Activated naive CD4-positive, alpha-beta T cell treated with anti-CD3 and anti-CD28 coated beads for 36 hours (primary cell): ENCODE measurements around the gene THTPA. TPM values are rescaled to one million over a fixed set of nuclear protein-coding genes. Genes with fewer than 3 reads are reported as not detected.
"Not testable (repeated sequence)": the region's sequence is repeated elsewhere in the genome, so short reads cannot be mapped to it uniquely, and the experiment has no call there.

Experiments
- CTCF ChIA-PET: fragments of 350-600 bp; sonication (Branson Sonifier 250); formaldehyde crosslinking; loops from one replicate; lab custom pipeline; 2021; ENCODE audit warnings: antibody characterized with exemption; lab: Charles Lee
- DNase-seq: peaks from one replicate; pipeline ENCODE4 v3.0.0-alpha.2; 2020
- H3K27ac Mint-ChIP-seq: one replicate; pipeline ENCODE4 v1.8.0; 2021; ENCODE audit warnings: mild to moderate bottlenecking, mixed read lengths
- H3K27me3 Mint-ChIP-seq: one replicate; pipeline ENCODE4 v1.8.0; 2021; ENCODE audit warnings: low read depth, mixed read lengths
- H3K36me3 Mint-ChIP-seq: one replicate; pipeline ENCODE4 v1.8.0; 2021; ENCODE audit warnings: low read depth, mixed read lengths
- H3K4me1 Mint-ChIP-seq: one replicate; pipeline ENCODE4 v1.8.0; 2021; ENCODE audit warnings: low read depth, mixed read lengths
- H3K4me3 Mint-ChIP-seq: one replicate; pipeline ENCODE4 v1.8.0; 2021; ENCODE audit warnings: mild to moderate bottlenecking, moderate library complexity, mixed read lengths
- H3K9me3 Mint-ChIP-seq: one replicate; pipeline ENCODE4 v1.8.0; 2021; ENCODE audit warnings: mixed read lengths
- intact Hi-C: fragments of 100-400 bp; cut with micrococcal nuclease; formaldehyde crosslinking; loops from one replicate; pipeline ENCODE4 v1.15.1; 2023
- total RNA-seq, 2 experiments: library from RNA; stranded (reverse); gene quantifications; one replicate each; pipeline ENCODE4 v1.2.3, GENCODE V29; 2021

The THTPA gene
- total RNA-seq, 2 experiments from 2014 or later: 6.2 to 6.6 TPM

GRCh38 chr14:23536906-23537305 lies 19.2 kb upstream of the THTPA start:
- H3K4me3 Mint-ChIP-seq, H3K4me1 Mint-ChIP-seq, H3K36me3 Mint-ChIP-seq, H3K9me3 Mint-ChIP-seq, DNase-seq, H3K27me3 Mint-ChIP-seq, intact Hi-C loops, H3K27ac Mint-ChIP-seq: not testable (repeated sequence)
- CTCF ChIA-PET: interaction anchor here (0.6 to 8.5 kb wide), 2 partner anchors 59 to 367 kb away, joined by 4 to 85 read pairs; no protein-coding TSS in a partner anchor

GRCh38 chr14:23537351-23538049 lies 18.6 kb upstream of the THTPA start:
- no peak overlapping the region for H3K27ac Mint-ChIP-seq
- no peak overlapping the region for H3K4me3 Mint-ChIP-seq
- H3K9me3 Mint-ChIP-seq: no peaks in the 10 kb centered on the region
- CTCF ChIA-PET: interaction anchor here (0.6 to 8.5 kb wide), 8 partner anchors 8 to 153 kb away, joined by 3 to 85 read pairs (median 6); no protein-coding TSS in a partner anchor
- DNase-seq: no peak
- no peaks in the 10 kb centered on the region for H3K4me1 Mint-ChIP-seq
- H3K27me3 Mint-ChIP-seq: no peaks in the 10 kb centered on the region
- no peaks in the 10 kb centered on the region for H3K36me3 Mint-ChIP-seq
- intact Hi-C loops: no loop called here

GRCh38 chr14:23538050-23538718 lies 17.9 kb upstream of the THTPA start:
- H3K36me3 Mint-ChIP-seq: no peaks in the 10 kb centered on the region
- no peak overlapping the region for H3K4me3 Mint-ChIP-seq
- H3K9me3 Mint-ChIP-seq: no peaks in the 10 kb centered on the region
- intact Hi-C loops: no loop called here
- no peaks in the 10 kb centered on the region for H3K27me3 Mint-ChIP-seq
- CTCF ChIA-PET: interaction anchor here (0.6 to 8.5 kb wide), 14 partner anchors 9 to 470 kb away, joined by 3 to 85 read pairs (median 4); no protein-coding TSS in a partner anchor
- no peak for DNase-seq
- H3K27ac Mint-ChIP-seq: no peak overlapping the region
- no peaks in the 10 kb centered on the region for H3K4me1 Mint-ChIP-seq

DNA sequence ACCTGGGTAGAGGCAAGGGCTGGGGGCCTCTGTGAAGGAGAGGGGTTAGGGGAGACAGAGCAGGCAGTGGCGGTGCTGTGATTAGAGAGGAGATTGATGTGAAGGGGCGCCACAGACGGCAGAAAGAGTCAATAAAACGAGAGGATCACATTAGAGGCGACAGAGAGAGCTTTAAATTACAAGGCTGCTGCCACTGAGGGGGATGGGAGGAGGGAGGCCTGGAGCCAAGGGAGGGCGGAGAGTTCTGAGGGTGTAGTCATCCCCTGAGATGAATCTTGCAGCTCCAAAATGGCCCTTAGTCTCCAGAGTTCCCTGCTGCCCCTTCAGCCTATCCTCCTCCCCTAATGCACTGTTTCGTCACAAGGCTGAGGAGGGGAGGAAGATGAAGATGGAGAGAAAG lies 17.3 kb upstream of the THTPA start:
- no peak for DNase-seq
- no peaks in the 10 kb centered on the region for H3K9me3 Mint-ChIP-seq
- intact Hi-C loops: loop anchor here (1.0 kb wide), 2 partner anchors 60 to 418 kb away; no protein-coding TSS in a partner anchor
- no peaks in the 10 kb centered on the region for H3K27me3 Mint-ChIP-seq
- H3K27ac Mint-ChIP-seq: no peak overlapping the region
- CTCF ChIA-PET: interaction anchor here (0.5 to 8.5 kb wide), 17 partner anchors 9 to 470 kb away, joined by 3 to 85 read pairs (median 3); partner anchors contain the start of gene THTPA
- no peak overlapping the region for H3K4me3 Mint-ChIP-seq
- no peaks in the 10 kb centered on the region for H3K36me3 Mint-ChIP-seq
- no peaks in the 10 kb centered on the region for H3K4me1 Mint-ChIP-seq

- intact Hi-C loops: loop anchor here (1.0 kb wide), 2 partner anchors 61 to 419 kb away; no protein-coding TSS in a partner anchor
- no peaks in the 10 kb centered on the region for H3K36me3 Mint-ChIP-seq
- no peak overlapping the region for H3K27ac Mint-ChIP-seq
These were observed 16.6 kb upstream of the THTPA start for GRCh38 chr14:23539248-23540140.

GRCh38 chr14:23540141-23540469 lies 16.0 kb upstream of the THTPA start:
- CTCF ChIA-PET: interaction anchor here (1.1 to 8.5 kb wide), 9 partner anchors 9 to 196 kb away, joined by 3 to 85 read pairs (median 6); partner anchors contain the start of gene THTPA

More at GRCh38 chr14:23539248-23540140, 16.6 kb upstream of the THTPA start:
- no peaks in the 10 kb centered on the region for H3K9me3 Mint-ChIP-seq
- no peak overlapping the region for H3K4me3 Mint-ChIP-seq
- H3K27me3 Mint-ChIP-seq: no peaks in the 10 kb centered on the region
- CTCF ChIA-PET: interaction anchor here (0.5 to 8.5 kb wide), 17 partner anchors 9 to 471 kb away, joined by 3 to 85 read pairs (median 3); partner anchors contain the start of gene THTPA
- H3K4me1 Mint-ChIP-seq: no peaks in the 10 kb centered on the region
- peak; percentile 26 for DNase-seq

GRCh38 chr14:23542261-23542660 lies 13.8 kb upstream of the THTPA start:
- no peak for DNase-seq
- no peaks in the 10 kb centered on the region for H3K4me1 Mint-ChIP-seq
- no peaks in the 10 kb centered on the region for H3K36me3 Mint-ChIP-seq
- H3K4me3 Mint-ChIP-seq: no peak overlapping the region
- no peak overlapping the region for H3K27ac Mint-ChIP-seq
- CTCF ChIA-PET: interaction anchor here (0.6 to 8.5 kb wide), 8 partner anchors 10 to 422 kb away, joined by 3 to 85 read pairs (median 4); no protein-coding TSS in a partner anchor
- H3K27me3 Mint-ChIP-seq: no peaks in the 10 kb centered on the region
- intact Hi-C loops: no loop called here
- H3K9me3 Mint-ChIP-seq: no peaks in the 10 kb centered on the region

More at GRCh38 chr14:23540141-23540469, 16.0 kb upstream of the THTPA start:
- Mint-ChIP-seq H3K4me1 (no peaks in the 10 kb centered on the region), H3K27me3 (no peaks in the 10 kb centered on the region), H3K9me3 (no peaks in the 10 kb centered on the region), H3K4me3 (no peak overlapping the region), H3K27ac (no peak overlapping the region), H3K36me3 (no peaks in the 10 kb centered on the region)
- DNase-seq: no peak
- intact Hi-C loops: no loop called here

GRCh38 chr14:23543403-23543802 lies 12.7 kb upstream of the THTPA start:
- Mint-ChIP-seq H3K9me3 (no peaks in the 10 kb centered on the region), H3K4me3 (no peak overlapping the region), H3K27ac (no peak overlapping the region), H3K36me3 (no peaks in the 10 kb centered on the region), H3K4me1 (no peaks in the 10 kb centered on the region), H3K27me3 (no peaks in the 10 kb centered on the region)
- intact Hi-C loops: no loop called here
- CTCF ChIA-PET: interaction anchor here (0.7 to 8.5 kb wide), 3 partner anchors 16 to 66 kb away, joined by 3 to 85 read pairs (median 44); no protein-coding TSS in a partner anchor
- no peak for DNase-seq

GRCh38 chr14:23544511-23545447 lies 11.3 kb upstream of the THTPA start:
- Mint-ChIP-seq H3K4me3 (no peak overlapping the region), H3K27me3 (no peaks in the 10 kb centered on the region), H3K27ac (no peak overlapping the region), H3K4me1 (no peaks in the 10 kb centered on the region), H3K36me3 (no peaks in the 10 kb centered on the region), H3K9me3 (no peaks in the 10 kb centered on the region)
- CTCF ChIA-PET: interaction anchor here (0.6 to 8.5 kb wide), 2 partner anchors 67 to 150 kb away, joined by 3 to 85 read pairs; no protein-coding TSS in a partner anchor
- intact Hi-C loops: no loop called here
- DNase-seq: no peak

DNA sequence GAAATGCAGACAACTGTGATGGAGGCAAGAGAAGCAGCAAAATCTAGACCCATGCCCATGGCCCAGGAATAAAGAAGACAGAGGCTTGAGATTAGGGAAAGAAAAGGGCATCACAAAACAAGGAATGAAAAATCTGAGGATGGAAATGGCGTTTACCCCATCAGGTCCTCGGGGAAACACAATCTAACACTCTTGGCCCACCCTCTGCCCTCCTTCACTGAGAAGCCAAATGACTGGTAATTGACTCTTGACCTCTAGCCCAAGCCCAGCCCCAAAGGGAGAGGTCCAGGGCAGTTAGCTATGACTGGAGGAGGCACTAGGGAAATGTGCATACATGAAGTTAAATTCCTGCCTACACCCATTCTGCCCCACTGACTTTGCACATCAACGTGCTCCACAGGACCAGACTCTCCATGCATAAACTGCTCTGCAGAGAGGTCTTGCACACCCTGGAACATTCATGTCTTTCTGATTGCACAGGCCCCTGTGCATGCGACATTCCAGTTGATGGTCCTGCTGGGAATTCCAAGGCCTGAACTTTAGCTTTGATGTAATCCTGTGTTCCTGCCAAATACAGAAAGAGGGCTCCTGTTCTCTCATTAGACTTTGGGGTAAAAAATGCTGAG lies 10.2 kb upstream of the THTPA start:
- CTCF ChIA-PET: interaction anchor here (1.5 kb wide), 1 partner anchor 14 kb away, joined by 4 read pairs; no protein-coding TSS in a partner anchor
- no peaks in the 10 kb centered on the region for H3K9me3 Mint-ChIP-seq

More for the DNA sequence above, 10.2 kb upstream of the THTPA start:
- H3K27me3 Mint-ChIP-seq: no peaks in the 10 kb centered on the region
- H3K27ac Mint-ChIP-seq: no peak overlapping the region
- intact Hi-C loops: no loop called here
- no peak overlapping the region for H3K4me3 Mint-ChIP-seq
- no peaks in the 10 kb centered on the region for H3K4me1 Mint-ChIP-seq
- H3K36me3 Mint-ChIP-seq: no peaks in the 10 kb centered on the region
- no peak for DNase-seq
